HG03159 (cell line): ENCODE data around the gene BCKDHA.
"Not testable (repeated sequence)": the region's sequence is repeated elsewhere in the genome, so short reads cannot be mapped to it uniquely, and the experiment has no call there.

Experiments used
- ATAC-seq: cut with Tn5 transposase; IDR thresholded peaks from one replicate; pipeline ENCODE4 v1.9.1; 2021; ENCODE audit warnings: mild to moderate bottlenecking, moderate library complexity; ENCODE audit not compliant: unreplicated experiment

BCKDHA gene

DNA sequence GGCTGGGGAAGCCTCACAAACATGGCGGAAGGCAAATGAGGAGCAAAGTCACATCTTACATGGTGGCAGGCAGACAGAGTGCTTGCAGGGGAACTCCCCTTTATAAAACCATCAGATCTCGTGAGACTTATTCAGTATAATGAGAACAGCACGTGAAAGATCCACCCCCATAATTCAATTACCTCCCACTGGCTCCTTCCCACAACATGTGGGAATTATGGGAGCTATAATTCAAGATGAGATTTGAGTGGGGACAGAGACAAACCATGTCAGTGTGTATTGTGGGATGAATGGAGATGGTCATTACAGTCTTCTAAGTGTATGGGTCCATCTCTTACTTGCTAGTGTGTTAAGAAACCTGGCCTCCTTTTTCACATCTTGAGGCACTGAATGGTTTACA, 4.4 kb downstream of the BCKDHA start:
- ATAC-seq: no peak

DNA sequence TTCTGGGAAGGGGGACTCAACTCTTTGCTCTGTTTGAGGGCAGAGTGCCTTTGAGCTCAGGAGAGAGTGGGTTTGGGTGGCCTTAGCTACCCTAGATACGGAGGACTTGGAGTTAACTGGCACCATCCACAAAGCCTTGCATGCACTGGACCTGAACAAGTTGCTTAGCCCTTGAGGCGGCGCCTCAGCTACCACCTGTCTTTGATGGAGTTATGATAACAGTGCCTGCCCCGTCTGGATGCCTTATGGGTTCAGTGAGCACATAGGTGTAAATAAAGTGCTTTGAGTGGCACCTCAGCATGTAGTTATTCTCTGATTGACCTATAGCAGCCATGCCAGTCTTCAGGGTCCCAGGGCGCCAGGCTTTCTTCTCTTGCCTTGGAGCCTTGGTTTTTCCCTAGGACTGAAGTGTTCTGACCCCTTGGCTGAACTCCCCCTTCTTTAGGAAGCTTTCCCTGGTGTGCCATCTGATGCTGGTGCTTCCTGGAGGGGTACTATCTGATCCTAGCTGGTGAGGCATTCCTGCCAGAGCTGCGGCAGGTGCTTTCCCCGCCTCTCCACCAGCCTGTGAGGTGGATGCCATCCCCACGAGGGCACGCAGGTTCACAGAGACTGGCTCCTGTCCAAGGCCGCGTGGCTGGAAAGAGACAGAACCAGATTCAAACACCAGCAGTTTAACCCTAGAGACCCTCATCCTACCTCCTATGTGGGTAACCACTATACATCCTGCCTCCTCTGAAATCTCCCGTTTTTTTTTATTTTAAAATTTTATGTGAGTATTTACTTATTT, 5.8 kb downstream of the BCKDHA start:
- ATAC-seq: no peak

DNA sequence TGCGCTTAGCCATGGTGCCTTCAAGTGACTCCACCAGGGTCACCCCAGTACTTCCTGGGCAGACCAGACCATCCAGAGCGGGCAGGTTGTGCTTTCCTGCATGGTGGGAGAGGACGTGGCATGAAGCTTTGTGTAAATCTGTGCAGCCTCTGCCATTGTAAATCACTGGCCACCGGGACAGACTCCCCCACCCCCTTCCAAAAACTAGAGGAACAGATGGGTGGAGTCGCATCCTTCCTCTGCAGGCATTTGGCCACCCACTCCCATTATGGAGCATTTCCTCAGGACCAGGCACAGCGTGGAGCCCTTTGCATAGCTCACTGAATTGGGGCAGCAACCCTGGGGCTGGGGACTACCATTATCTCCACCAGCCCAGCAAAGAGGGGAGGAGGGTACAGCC, 8.2 kb downstream of the BCKDHA start:
- ATAC-seq: no peak

DNA sequence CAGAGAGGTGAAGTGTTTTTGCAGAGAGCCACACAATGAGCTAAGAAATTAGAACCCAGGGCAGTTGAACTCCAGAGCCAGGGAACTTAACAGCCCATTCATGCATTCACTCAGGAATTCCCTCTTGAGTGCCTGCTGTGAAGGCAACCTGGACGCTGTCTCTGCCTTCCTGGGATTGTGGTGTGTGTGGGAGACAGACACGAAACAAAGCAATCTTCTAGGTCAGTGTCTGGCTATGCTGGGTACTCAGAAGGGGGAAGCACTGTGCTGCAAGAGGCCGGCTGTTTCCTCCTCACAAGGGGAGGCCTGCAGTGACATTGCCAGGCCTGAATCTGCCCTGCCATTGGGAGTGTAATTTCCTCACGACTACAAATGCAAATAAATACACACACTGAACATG, 9.7 kb downstream of the BCKDHA start:
- ATAC-seq: no peak

DNA sequence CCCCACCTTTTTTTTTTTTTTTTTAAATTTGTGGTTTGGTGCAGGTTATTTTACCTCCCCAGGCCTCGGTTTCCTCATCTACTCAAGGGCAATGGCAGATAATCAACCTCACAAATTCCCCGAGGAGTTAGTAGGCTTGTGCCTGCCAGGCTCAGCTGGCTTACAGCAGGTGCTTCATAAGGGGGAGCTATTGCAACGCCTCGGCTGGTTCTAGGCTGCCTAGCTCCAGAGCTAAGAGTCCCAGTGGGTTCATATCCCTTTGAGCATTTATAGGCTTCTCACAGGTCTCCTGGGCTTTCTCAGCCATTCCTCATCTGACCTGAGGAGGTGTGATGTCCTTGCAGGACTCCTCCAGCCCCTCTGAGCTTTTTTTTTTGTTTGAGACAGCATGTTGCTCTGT, 10.6 kb downstream of the BCKDHA start:
- ATAC-seq: no peak

DNA sequence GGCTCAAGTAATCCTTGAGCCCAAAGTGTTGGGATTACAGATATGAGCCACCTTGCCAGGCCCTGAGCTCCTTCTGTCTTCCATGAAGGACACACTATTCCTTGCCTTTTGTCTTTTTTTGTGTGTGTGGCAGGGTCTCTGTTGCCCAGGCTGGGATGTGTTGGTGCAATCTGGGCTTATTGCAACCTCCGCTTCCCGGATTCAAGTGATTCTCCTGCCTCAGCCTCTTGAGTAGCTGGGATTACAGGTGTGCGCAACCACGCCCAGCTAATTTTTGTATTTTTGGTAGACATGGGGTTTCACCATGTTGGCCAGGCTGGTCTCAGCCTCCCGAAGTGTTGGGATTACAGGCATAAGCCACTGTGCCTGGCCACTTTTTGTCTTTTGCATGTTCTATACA, 11.2 kb downstream of the BCKDHA start:
- ATAC-seq: not testable (repeated sequence)

DNA sequence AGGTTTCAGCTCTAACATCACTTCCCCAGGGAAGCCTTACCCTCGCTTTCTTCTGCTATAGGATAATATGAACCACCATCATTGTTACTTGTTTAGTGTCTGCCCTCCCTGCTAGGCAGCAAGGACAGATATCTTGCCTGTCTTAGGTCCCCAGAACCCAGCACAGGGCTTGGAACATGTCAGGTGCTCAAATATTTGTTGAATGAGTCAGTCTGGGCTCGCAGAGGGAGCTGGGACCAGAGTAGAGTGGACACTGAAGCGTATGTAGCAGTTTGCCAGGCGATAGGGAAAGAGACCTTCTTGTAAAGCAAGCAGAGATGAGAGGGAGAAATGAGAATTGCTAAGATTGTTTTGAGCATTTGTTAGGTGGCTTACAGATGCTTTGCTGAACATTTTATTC, 11.7 kb downstream of the BCKDHA start:
- ATAC-seq: no peak

DNA sequence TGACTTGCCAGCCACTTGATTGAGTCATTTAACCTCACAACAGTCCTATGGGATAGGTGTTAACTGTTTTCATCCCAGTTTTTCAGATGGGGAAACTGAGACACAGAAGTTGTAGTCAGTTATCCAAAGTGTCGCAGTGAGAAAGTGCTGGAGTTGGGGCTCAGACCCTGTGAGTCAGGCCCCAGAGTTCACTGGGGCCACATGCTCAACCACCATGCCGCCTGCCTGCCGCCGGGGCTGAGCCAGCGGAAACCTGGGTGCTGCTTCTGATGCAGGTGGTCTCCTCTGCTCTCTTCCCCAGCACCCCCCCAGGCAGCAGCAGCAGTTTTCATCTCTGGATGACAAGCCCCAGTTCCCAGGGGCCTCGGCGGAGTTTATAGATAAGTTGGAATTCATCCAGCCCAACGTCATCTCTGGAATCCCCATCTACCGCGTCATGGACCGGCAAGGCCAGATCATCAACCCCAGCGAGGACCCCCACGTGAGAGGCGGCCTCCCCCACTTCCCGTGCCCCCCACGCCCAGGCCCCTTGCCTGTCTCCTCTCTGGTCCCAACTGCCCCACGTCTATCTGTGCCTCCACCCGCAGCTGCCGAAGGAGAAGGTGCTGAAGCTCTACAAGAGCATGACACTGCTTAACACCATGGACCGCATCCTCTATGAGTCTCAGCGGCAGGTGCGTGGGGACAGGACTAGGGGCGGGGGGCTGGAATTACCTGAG, 12.9 kb downstream of the BCKDHA start:
- no peak for ATAC-seq

DNA sequence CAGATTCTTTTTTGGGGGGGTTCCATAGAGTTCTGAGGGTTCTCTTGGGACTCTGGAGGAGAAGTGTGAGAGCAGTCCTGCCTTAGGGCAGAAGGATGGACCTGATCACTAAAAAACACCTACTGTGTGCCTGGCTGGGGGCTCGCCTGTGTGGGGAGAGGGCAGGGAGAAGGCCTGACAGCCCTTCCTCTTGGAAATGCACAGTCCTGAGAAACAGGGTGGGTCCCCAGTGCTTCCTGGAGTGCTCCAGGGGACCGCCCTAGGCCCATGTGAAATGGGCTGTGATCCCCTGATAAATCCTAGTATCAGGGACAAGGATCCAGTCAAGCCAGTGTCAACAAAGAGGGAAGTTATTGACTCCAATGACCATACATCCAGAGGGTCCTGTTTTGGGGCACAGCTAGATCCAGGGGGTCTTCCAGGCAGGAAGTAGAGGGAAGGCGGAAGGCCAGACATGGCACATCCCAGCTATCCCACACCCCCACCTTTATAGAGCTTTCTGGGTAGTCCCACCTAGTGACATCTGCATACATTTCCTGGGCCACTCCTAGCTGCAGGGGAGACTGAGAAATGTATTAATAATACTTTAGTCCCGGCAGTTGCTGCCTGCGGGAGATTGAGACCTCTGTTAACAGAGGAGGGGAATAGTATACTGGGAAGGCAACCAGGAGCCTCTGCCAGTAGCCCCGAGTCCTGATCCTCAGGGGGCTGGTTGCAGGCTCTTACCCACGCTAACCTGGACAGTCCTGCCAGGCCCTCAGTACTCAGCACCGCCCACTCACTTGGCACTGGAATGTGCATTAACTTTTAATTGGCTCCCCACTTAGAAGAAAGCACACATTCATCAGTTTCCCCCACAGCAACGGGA, 13.7 kb downstream of the BCKDHA start:
- no peak for ATAC-seq

DNA sequence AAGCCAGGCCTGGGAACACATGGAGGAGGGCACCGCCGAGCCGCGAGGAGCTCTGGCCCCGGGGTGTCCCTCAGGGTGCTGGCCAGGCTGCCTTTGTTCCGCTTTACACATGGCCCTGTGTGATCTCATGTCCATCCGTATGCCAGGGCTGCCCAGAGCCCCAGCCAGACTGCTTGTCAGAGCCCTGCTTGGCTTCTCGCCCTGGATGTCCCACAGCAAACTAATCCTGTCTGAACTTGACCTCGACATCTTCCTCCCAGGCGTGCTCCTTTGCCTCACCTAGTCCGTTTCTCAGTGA, 14.3 kb downstream of the BCKDHA start:
- ATAC-seq: no peak

DNA sequence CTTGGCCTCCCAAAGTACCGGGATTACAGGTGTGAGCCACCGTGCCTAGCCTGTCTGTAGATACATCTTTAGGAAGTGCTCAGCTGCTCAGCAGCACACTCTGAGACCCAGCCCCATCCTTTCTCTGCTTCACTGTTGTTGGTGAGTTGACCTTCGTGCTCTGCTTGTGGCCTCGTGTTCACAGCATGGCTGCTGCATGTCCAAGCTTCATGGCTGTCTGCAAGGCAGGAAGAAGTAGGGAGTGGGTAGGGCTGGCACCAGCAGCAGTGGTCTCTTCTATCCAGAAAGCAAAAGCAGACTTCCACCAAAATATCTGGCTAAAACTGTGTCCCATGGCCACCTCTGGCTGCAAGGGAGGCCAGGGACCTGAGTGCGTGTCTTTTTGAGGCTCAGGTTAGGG, 15.3 kb downstream of the BCKDHA start:
- no peak for ATAC-seq

DNA sequence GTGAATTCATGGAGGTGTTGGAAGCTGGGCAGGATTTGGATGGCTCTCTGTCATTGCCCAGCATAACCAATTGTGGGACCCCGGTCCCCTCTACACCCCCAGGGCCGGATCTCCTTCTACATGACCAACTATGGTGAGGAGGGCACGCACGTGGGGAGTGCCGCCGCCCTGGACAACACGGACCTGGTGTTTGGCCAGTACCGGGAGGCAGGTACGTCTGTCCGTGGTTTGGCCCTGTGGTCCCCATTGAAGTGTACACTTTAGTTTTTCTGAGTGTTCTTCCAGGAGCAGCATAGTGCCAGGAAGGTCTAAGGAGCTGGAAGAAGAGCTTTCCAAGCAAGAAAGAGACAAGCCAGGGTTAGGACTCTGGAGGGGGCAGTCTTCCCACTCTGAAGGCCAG, 16.3 kb downstream of the BCKDHA start:
- ATAC-seq: no peak

DNA sequence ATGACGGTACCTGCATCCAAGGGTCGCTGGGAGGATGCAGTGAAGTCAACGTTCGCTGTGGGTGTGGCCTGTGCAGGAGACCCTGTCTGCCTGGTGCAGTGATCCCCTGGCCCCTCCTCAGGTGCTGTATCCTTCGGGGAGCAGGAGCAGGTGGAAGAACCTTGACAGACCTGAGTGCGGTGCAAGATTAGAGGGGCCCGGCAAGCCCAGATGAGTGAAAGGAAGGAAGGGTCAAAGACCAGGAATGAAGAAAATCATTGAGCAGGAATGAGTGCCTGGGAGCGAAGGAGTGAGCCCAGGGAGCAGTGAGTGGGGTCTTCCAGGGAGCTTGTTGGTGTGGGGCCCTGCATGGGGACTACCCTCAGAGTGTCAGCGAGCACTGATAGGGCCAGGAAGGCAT, 16.8 kb downstream of the BCKDHA start:
- no peak for ATAC-seq

DNA sequence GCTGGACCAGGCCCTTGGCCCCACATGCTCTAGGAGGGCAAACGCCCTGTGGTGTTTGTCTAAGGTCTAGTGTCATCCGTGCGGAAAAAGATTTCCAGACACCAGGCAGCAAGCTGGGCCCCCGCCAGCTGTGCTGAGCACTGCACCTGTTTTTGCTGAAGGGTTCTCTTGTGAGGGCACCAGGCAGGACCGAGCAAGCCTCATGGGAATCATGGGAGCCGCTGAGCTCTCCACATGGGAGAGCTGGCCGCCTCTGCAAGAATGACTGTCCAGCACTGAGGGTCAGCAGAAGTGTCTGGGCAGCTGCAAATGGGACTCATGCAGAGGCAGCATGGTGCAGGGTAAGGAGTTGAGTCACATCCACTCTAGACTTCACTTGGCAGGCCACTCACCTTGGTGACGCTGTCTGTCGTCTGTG, 17.5 kb downstream of the BCKDHA start:
- no peak for ATAC-seq

DNA sequence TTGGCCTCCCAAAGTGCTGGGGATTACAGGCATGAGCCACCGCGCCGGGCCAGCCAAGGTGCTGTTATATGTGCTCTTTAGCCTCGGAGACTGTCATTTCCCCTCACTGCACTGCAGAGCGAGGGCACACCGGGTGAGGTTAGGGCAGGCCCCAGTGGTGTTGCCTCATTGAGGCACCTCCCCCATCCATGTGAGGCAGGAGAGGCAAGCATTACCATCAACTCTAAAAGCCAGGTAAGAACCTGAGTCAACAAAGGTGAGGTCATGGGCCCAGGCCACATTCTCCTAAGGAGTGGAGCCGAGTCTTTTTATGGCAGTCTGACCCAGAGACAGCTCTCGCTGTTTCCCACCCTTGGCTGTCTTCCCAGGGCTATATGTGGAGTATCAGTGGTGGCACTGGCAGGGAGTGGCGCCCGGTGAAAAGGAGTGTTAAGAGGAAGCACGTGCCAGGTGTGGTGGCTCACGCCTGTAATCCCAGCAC, 18.6 kb downstream of the BCKDHA start:
- ATAC-seq: no peak

DNA sequence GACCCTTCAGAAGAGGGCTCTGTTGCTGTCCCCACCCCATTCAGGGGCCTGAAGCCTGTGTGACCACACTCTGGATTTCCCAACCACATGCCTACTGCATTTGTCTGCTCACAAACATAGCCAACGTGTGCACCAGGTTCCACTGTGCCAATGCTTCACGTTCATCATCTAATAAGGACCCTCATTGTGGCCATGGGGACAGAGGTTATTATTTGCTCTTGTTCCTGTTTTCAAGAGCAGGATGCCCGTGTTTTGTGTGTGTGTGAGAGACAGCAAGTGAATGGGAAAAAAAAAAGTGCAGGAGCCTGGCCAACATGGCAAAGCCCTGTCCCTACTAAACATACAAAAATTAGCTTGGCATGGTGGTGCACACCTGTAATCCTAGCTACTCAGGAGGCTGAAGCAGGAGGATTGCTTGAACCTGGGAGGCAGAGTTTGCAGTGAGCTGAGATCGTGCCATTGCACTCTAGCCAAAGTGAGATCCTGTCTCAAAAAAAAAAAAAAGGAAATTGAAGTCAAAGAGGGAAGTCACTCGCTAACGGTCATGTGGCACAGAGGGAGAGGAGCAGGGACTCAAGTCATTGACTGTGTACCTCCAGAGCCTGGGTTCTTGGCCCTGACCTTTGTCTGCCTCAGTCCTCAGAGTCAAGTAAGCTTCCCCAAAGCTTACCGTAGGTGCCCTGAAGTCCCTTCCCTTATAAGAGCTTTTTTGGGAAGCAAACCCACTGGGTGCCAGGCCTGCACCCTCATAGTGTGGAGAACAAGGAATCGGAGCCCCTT, 22.7 kb downstream of the BCKDHA start:
- no peak for ATAC-seq

DNA sequence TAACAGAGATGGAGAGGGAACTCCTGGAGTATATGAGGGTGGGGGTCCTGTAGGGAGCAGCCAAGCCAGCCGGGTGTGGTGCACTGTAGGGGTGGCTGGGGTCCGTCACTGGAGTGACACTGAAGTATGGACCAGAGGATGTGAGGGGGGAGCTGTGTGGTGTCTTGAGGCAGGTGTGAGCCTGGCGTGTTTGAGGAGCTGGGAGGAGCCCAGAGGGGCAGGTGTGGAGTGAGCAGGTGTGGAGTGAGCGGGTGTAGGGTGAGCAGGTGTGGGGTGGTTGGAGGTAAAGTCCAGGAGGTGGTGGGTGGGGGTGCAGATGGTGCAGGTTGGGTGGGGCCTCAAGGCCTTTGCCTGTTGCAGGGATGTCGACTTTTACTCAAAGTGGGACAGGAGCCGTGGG, 23.7 kb downstream of the BCKDHA start:
- no peak for ATAC-seq

DNA sequence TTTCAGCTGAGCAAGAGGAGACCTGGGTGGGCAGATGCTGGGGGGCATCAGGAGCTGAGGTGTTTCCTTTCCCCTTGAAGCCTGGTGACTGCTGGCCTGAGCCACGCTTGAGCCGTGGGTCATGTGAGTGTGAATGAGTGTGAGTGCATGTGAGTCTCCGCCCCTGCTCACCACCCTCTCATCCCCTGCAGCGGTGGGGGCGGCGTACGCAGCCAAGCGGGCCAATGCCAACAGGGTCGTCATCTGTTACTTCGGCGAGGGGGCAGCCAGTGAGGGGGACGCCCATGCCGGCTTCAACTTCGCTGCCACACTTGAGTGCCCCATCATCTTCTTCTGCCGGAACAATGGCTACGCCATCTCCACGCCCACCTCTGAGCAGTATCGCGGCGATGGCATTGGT, 24.4 kb downstream of the BCKDHA start:
- ATAC-seq: no peak

DNA sequence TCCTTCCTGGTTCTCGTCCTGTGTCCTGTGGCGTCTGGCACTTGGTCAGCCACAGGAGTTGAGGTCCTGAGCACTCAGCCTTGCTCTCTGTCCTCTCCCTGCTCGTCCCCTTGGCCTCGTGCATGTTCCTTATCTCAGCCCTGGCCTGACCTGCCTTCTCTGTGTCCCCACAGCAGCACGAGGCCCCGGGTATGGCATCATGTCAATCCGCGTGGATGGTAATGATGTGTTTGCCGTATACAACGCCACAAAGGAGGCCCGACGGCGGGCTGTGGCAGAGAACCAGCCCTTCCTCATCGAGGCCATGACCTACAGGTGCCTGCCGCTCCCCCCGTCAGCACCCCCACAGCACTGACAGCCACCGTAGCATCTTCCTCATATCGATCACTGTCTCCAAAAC, 24.8 kb downstream of the BCKDHA start:
- ATAC-seq: no peak

DNA sequence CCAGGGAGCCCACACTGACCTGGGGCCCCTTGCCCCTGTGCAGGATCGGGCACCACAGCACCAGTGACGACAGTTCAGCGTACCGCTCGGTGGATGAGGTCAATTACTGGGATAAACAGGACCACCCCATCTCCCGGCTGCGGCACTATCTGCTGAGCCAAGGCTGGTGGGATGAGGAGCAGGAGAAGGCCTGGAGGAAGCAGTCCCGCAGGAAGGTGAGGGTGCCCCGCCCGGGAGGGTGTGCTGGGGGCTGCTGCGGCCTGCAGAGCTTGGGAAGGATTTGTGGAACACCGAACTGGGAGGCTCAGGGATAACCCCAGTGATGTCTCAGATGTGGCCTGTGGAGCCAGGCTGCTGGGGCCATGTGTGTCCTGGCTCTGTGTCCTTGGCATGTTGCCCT, 25.3 kb downstream of the BCKDHA start:
- ATAC-seq: no peak
